Effector memory CD4-positive, alpha-beta T cell (primary cell): ENCODE data around the gene MMP25.

Experiments
- DNase-seq, 3 donors: peaks; one replicate each; pipeline ENCODE4 v3.0.0-alpha.2; 2020
- H3K27ac ChIP-seq: 2 replicates; pipeline ENCODE4 v1.7.0; 2013; ENCODE audit warnings: mild to moderate bottlenecking, low read length, moderate library complexity; ENCODE audit not compliant: insufficient read depth, poor library complexity, severe bottlenecking
- H3K27me3 ChIP-seq: replicated peaks from 2 replicates; pipeline ENCODE4 v1.7.0; 2013; ENCODE audit warnings: mild to moderate bottlenecking, low read length; ENCODE audit not compliant: insufficient read depth, control insufficient read depth, poor library complexity, severe bottlenecking
- H3K36me3 ChIP-seq: 2 replicates; pipeline ENCODE4 v1.7.0; 2013; ENCODE audit warnings: mild to moderate bottlenecking, low read length, moderate library complexity; ENCODE audit not compliant: control insufficient read depth, insufficient read depth
- H3K4me1 ChIP-seq: 2 replicates; pipeline ENCODE4 v1.7.0; 2013; ENCODE audit warnings: low read length, mild to moderate bottlenecking; ENCODE audit not compliant: control insufficient read depth, insufficient read depth, poor library complexity, severe bottlenecking
- H3K4me3 ChIP-seq: 2 replicates; pipeline ENCODE4 v1.7.0; 2013; ENCODE audit warnings: low read length, low read depth, mild to moderate bottlenecking; ENCODE audit not compliant: insufficient read depth, poor library complexity, severe bottlenecking
- H3K9me3 ChIP-seq: 2 replicates; pipeline ENCODE4 v1.7.0; 2013; ENCODE audit warnings: mild to moderate bottlenecking, low read length, moderate library complexity; ENCODE audit not compliant: control insufficient read depth

Gene MMP25

GRCh38 chr16:3028716-3029319, 17.5 kb upstream of the MMP25 start:
- no peak overlapping the region for H3K4me3 ChIP-seq
- H3K27me3 ChIP-seq, result no peaks in the 10 kb centered on the region
- peaks cover 18% of the 10 kb centered on the region for H3K4me1 ChIP-seq
- peaks cover 20% of the 10 kb centered on the region for H3K36me3 ChIP-seq
- no peak for DNase-seq
- H3K9me3 ChIP-seq, result no peaks in the 10 kb centered on the region
- no peak overlapping the region for H3K27ac ChIP-seq

- peak overlapping the region; percentile 17 for H3K4me3 ChIP-seq
- no peaks in the 10 kb centered on the region for H3K9me3 ChIP-seq
- no peak overlapping the region for H3K27ac ChIP-seq
- no peaks in the 10 kb centered on the region for H3K27me3 ChIP-seq
- H3K4me1 ChIP-seq, result peaks cover 18% of the 10 kb centered on the region
- DNase-seq, result no peak
- peaks cover 20% of the 10 kb centered on the region for H3K36me3 ChIP-seq
These were observed 16.7 kb upstream of the MMP25 start for GRCh38 chr16:3029491-3030221.

GRCh38 chr16:3030222-3031212, 15.8 kb upstream of the MMP25 start:
- H3K9me3 ChIP-seq, result no peaks in the 10 kb centered on the region
- H3K36me3 ChIP-seq, result peaks cover 19% of the 10 kb centered on the region
- H3K4me1 ChIP-seq, result peaks cover 18% of the 10 kb centered on the region
- peaks cover 4% of the 10 kb centered on the region for H3K27me3 ChIP-seq
- H3K27ac ChIP-seq, result no peak overlapping the region
- no peak for DNase-seq
- H3K4me3 ChIP-seq, result no peak overlapping the region

GRCh38 chr16:3032624-3033023, 13.7 kb upstream of the MMP25 start:
- no peaks in the 10 kb centered on the region for H3K36me3 ChIP-seq
- H3K27me3 ChIP-seq, result peaks cover 26% of the 10 kb centered on the region
- H3K4me3 ChIP-seq, result no peak overlapping the region

GRCh38 chr16:3035289-3035971, 10.9 kb upstream of the MMP25 start:
- H3K36me3 ChIP-seq, result no peaks in the 10 kb centered on the region
- H3K9me3 ChIP-seq, result no peaks in the 10 kb centered on the region
- no peak for DNase-seq
- no peak overlapping the region for H3K4me3 ChIP-seq
- peaks cover 42% of the 10 kb centered on the region for H3K27me3 ChIP-seq
- peaks cover 14% of the 10 kb centered on the region for H3K4me1 ChIP-seq
- no peak overlapping the region for H3K27ac ChIP-seq

More at GRCh38 chr16:3032624-3033023, 13.7 kb upstream of the MMP25 start:
- Histone ChIP-seq H3K9me3 (no peaks in the 10 kb centered on the region), H3K27ac (no peak overlapping the region), H3K4me1 (peaks cover 31% of the 10 kb centered on the region)
- DNase-seq, result no peak

- Histone ChIP-seq H3K4me3 (peak overlapping the region; percentile 12), H3K4me1 (peaks cover 14% of the 10 kb centered on the region), H3K36me3 (no peaks in the 10 kb centered on the region), H3K9me3 (no peaks in the 10 kb centered on the region), H3K27ac (no peak overlapping the region), H3K27me3 (peaks cover 44% of the 10 kb centered on the region)
- no peak for DNase-seq
These were observed 10.2 kb upstream of the MMP25 start for GRCh38 chr16:3035972-3036725.

- Histone ChIP-seq H3K4me1 (peaks cover 14% of the 10 kb centered on the region), H3K4me3 (peak within 1 kb of the TSS; percentile 12), H3K27me3 (peaks cover 44% of the 10 kb centered on the region), H3K9me3 (no peaks in the 10 kb centered on the region), H3K36me3 (no peaks in the 10 kb centered on the region), H3K27ac (no peak within 1 kb of the TSS)
- DNase-seq, result no peak
These were observed 9.5 kb upstream of the MMP25 start, which contains the start of gene BICDL2 for GRCh38 chr16:3036726-3037315. TSS of gene BICDL2 (minus strand) at chr16:3036944. CDS start at chr16:3035496, 1,448 bp downstream.

- no peaks in the 10 kb centered on the region for H3K9me3 ChIP-seq
- no peak for DNase-seq
- no peaks in the 10 kb centered on the region for H3K36me3 ChIP-seq
- H3K27me3 ChIP-seq, result peaks cover 48% of the 10 kb centered on the region
- no peak overlapping the region for H3K4me3 ChIP-seq
- H3K27ac ChIP-seq, result no peak overlapping the region
- peaks cover 14% of the 10 kb centered on the region for H3K4me1 ChIP-seq
These were observed 8.1 kb upstream of the MMP25 start for GRCh38 chr16:3038256-3038655.

GRCh38 chr16:3038896-3039295, 7.5 kb upstream of the MMP25 start:
- Histone ChIP-seq H3K36me3 (no peaks in the 10 kb centered on the region), H3K4me3 (no peak overlapping the region), H3K9me3 (no peaks in the 10 kb centered on the region), H3K27me3 (peaks cover 54% of the 10 kb centered on the region), H3K27ac (no peak overlapping the region), H3K4me1 (peaks cover 14% of the 10 kb centered on the region)
- DNase-seq, result no peak
